Measurements from ENCODE around the gene DLG2.
"Not testable (repeated sequence)": the region's sequence is repeated elsewhere in the genome, so short reads cannot be mapped to it uniquely, and the experiment has no call there.

DLG2 gene

GRCh38 chr11:83773950-83774880 lies 1852.9 kb downstream of the DLG2 start:
- DNase-seq (ENCODE audit: low read depth), result no peak

GRCh38 chr11:83768489-83768888 lies 1858.7 kb downstream of the DLG2 start:
- no peak for DNase-seq (ENCODE audit: low read depth)

- no peak for DNase-seq (ENCODE audit: low read depth)
Observed at GRCh38 chr11:83766932-83767331, 1860.2 kb downstream of the DLG2 start.

GRCh38 chr11:83764643-83765042 lies 1862.5 kb downstream of the DLG2 start:
- no peak for DNase-seq (ENCODE audit: low read depth)

- no peak for DNase-seq (ENCODE audit: low read depth)
Observed at GRCh38 chr11:83760932-83761331, 1866.2 kb downstream of the DLG2 start.

GRCh38 chr11:83759148-83759547 lies 1868.0 kb downstream of the DLG2 start:
- DNase-seq (ENCODE audit: low read depth), result no peak

- DNase-seq (ENCODE audit: low read depth), result no peak
Observed at GRCh38 chr11:83751041-83751440, 1876.1 kb downstream of the DLG2 start.

- DNase-seq (ENCODE audit: low read depth), result no peak
Observed at GRCh38 chr11:83746921-83747585, 1880.1 kb downstream of the DLG2 start.

GRCh38 chr11:83744620-83745192 lies 1882.4 kb downstream of the DLG2 start:
- no peak for DNase-seq (ENCODE audit: low read depth)

- DNase-seq (ENCODE audit: low read depth), result no peak
Observed at GRCh38 chr11:83736684-83737083, 1890.5 kb downstream of the DLG2 start.

GRCh38 chr11:83734120-83734519 lies 1893.0 kb downstream of the DLG2 start:
- no peak for DNase-seq (ENCODE audit: low read depth)

- DNase-seq (ENCODE audit: low read depth), result not testable (repeated sequence)
Observed at GRCh38 chr11:83731288-83731687, 1895.9 kb downstream of the DLG2 start.

GRCh38 chr11:83728281-83728680 lies 1898.9 kb downstream of the DLG2 start:
- DNase-seq (ENCODE audit: low read depth), result no peak

- DNase-seq (ENCODE audit: low read depth), result no peak
Observed at GRCh38 chr11:83727251-83727650, 1899.9 kb downstream of the DLG2 start.

- DNase-seq (ENCODE audit: low read depth), result no peak
Observed at GRCh38 chr11:83726316-83726715, 1900.8 kb downstream of the DLG2 start.

GRCh38 chr11:83725728-83726127 lies 1901.4 kb downstream of the DLG2 start:
- DNase-seq (ENCODE audit: low read depth), result no peak

GRCh38 chr11:83725269-83725560 lies 1901.9 kb downstream of the DLG2 start:
- no peak for DNase-seq (ENCODE audit: low read depth)

- DNase-seq (ENCODE audit: low read depth), result no peak
Observed at GRCh38 chr11:83723999-83724398, 1903.1 kb downstream of the DLG2 start.

- no peak for DNase-seq (ENCODE audit: low read depth)
Observed at GRCh38 chr11:83722392-83723119, 1904.6 kb downstream of the DLG2 start.

GRCh38 chr11:83721263-83721662 lies 1905.9 kb downstream of the DLG2 start:
- no peak for DNase-seq (ENCODE audit: low read depth)

- no peak for DNase-seq (ENCODE audit: low read depth)
Observed at GRCh38 chr11:83720675-83721074, 1906.5 kb downstream of the DLG2 start.

- DNase-seq (ENCODE audit: low read depth), result no peak
Observed at GRCh38 chr11:83717537-83717936, 1909.6 kb downstream of the DLG2 start.
